Liver (tissue), 9 donors: ENCODE results near the gene FLVCR2. TPM values are rescaled to one million over a fixed set of nuclear protein-coding genes. Genes with fewer than 3 reads are reported as not detected.

Experiments
- DNase-seq: peaks from one replicate; pipeline ENCODE4 v3.0.0-alpha.2; 2017; ENCODE audit warnings: low spot score
- H3K27ac ChIP-seq, 2 donors: one replicate each; pipeline ENCODE4 v1.7.0; 2013; ENCODE audit warnings: inconsistent platforms in 2 of 2, low read length in 2 of 2, control low read depth in 1 of 2, low read depth in 1 of 2, mild to moderate bottlenecking in 1 of 2
- H3K27me3 ChIP-seq, 4 donors: one replicate each; pipeline versions ENCODE4 v1.6.1 to v1.7.0; 2013; ENCODE audit warnings: low read length in 3 of 4, inconsistent platforms in 1 of 4, mild to moderate bottlenecking in 1 of 4, moderate library complexity in 1 of 4; ENCODE audit not compliant: control insufficient read depth in 4 of 4, insufficient read depth in 4 of 4
- H3K36me3 ChIP-seq, 4 donors: one replicate each; pipeline versions ENCODE4 v1.6.1 to v1.7.0; 2013; ENCODE audit warnings: low read length in 3 of 4, mild to moderate bottlenecking in 3 of 4, low read depth in 1 of 4, moderate library complexity in 1 of 4; ENCODE audit not compliant: control insufficient read depth in 4 of 4, insufficient read depth in 3 of 4
- H3K4me1 ChIP-seq, 4 donors: one replicate each; pipeline versions ENCODE4 v1.6.1 to v1.7.0; 2013; ENCODE audit warnings: low read length in 3 of 4, mild to moderate bottlenecking in 3 of 4, moderate library complexity in 1 of 4; ENCODE audit not compliant: control insufficient read depth in 4 of 4, insufficient read depth in 4 of 4
- H3K4me3 ChIP-seq, 3 donors: one replicate each; pipeline versions ENCODE4 v1.6.1 to v1.7.0; 2013; ENCODE audit warnings: low read length in 3 of 3, control low read depth in 1 of 3, low read depth in 1 of 3, mild to moderate bottlenecking in 1 of 3
- H3K9ac ChIP-seq, 2 donors: one replicate each; pipeline ENCODE4 v1.7.0; 2013; ENCODE audit warnings: low read length in 2 of 2, mild to moderate bottlenecking in 2 of 2, moderate library complexity in 2 of 2, control low read depth in 1 of 2, low read depth in 1 of 2
- H3K9me3 ChIP-seq, 4 donors: one replicate each; pipeline versions ENCODE4 v1.6.1 to v1.7.0; 2013; ENCODE audit warnings: low read length in 3 of 4; ENCODE audit not compliant: control insufficient read depth in 4 of 4
- ATF3 ChIP-seq: IDR thresholded peaks from 2 replicates; pipeline ENCODE4 v1.6.1; 2016; ENCODE audit warnings: antibody characterized with exemption
- EGR1 ChIP-seq, 2 donors: IDR thresholded peaks; 2 replicates each; pipeline ENCODE4 v1.6.1; 2016 to 2018; ENCODE audit warnings: antibody characterized with exemption in 2 of 2, low read depth in 2 of 2
- FOXA1 ChIP-seq: IDR thresholded peaks from 2 replicates; pipeline ENCODE4 v1.6.1; 2016; ENCODE audit warnings: antibody characterized with exemption
- FOXA2 ChIP-seq: IDR thresholded peaks from 2 replicates; pipeline ENCODE4 v1.6.1; 2016; ENCODE audit warnings: antibody characterized with exemption
- GABPA ChIP-seq, 2 donors: IDR thresholded peaks in 1 of 2; conservative IDR thresholded peaks in 1 of 2; 2 replicates each; pipeline ENCODE4 v1.6.1; 2016; ENCODE audit warnings: antibody characterized with exemption in 2 of 2, mild to moderate bottlenecking in 1 of 2, moderate library complexity in 1 of 2
- HNF4A ChIP-seq, 2 donors: conservative IDR thresholded peaks; 2 replicates each; pipeline ENCODE4 v1.6.1; 2016; ENCODE audit warnings: antibody characterized with exemption in 2 of 2, mild to moderate bottlenecking in 2 of 2
- HNF4G ChIP-seq: IDR thresholded peaks from 2 replicates; pipeline ENCODE4 v1.6.1; 2016; ENCODE audit warnings: antibody characterized with exemption
- JUND ChIP-seq, 2 donors: IDR thresholded peaks; 2 replicates each; pipeline ENCODE4 v1.6.1; 2016; ENCODE audit warnings: antibody characterized with exemption in 2 of 2
- MAX ChIP-seq: IDR thresholded peaks from 2 replicates; pipeline ENCODE4 v1.6.1; 2016; ENCODE audit warnings: antibody characterized with exemption
- NR2F2 ChIP-seq: IDR thresholded peaks from 2 replicates; pipeline ENCODE4 v1.6.1; 2016; ENCODE audit warnings: antibody characterized with exemption
- RAD21 ChIP-seq, 2 donors: IDR thresholded peaks; 2 replicates each; pipeline ENCODE4 v1.6.1; 2016; ENCODE audit warnings: antibody characterized with exemption in 2 of 2, mild to moderate bottlenecking in 2 of 2
- REST ChIP-seq: IDR thresholded peaks from 2 replicates; pipeline ENCODE4 v1.6.1; 2016; ENCODE audit warnings: antibody characterized with exemption, mild to moderate bottlenecking
- RXRA ChIP-seq, 2 donors: IDR thresholded peaks; 2 replicates each; pipeline ENCODE4 v1.6.1; 2017 to 2018; ENCODE audit warnings: antibody characterized with exemption in 2 of 2, mild to moderate bottlenecking in 1 of 2
- SP1 ChIP-seq: IDR thresholded peaks from 2 replicates; pipeline ENCODE4 v1.6.1; 2018; ENCODE audit warnings: antibody characterized with exemption, mild to moderate bottlenecking
- TAF1 ChIP-seq: conservative IDR thresholded peaks from 2 replicates; pipeline ENCODE4 v1.6.1; 2016; ENCODE audit warnings: antibody characterized with exemption, mild to moderate bottlenecking
- YY1 ChIP-seq: IDR thresholded peaks from 2 replicates; pipeline ENCODE4 v1.6.1; 2016; ENCODE audit warnings: antibody characterized with exemption, mild to moderate bottlenecking
- ZBTB33 ChIP-seq: IDR thresholded peaks from 2 replicates; pipeline ENCODE4 v1.6.1; 2016; ENCODE audit warnings: antibody characterized with exemption
- WGBS: extraction: QIAGEN DNeasy Blood & Tissue Kit; methylation state at CpG from one replicate; pipeline ENCODE4 v1.1.7; 2013; 5-methylcytosine and 5-hydroxymethylcytosine counted together
- polyA plus RNA-seq, 2 donors: library from polyadenylated mRNA; stranded (reverse) in 1 of 2; unstranded in 1 of 2; fragments of 200-250 nt in 1 of 2; fragments of >200 nt in 1 of 2; fragmentation: Nextera tagmentation in 1 of 2; extraction: Ambion mirVana in 1 of 2; gene quantifications; one replicate each; pipeline versions ENCODE4 v1.2.1 to v1.2.3, GENCODE V29; 2013 to 2015
- total RNA-seq, 2 donors: library from RNA; depleted of rRNA; stranded (reverse); fragments of >200 nt; gene quantifications; one replicate each; pipeline ENCODE4 v1.2.3, GENCODE V29; 2014
- donor health status: healthy.
- donor health status: healthy.
- donor health status: healthy.
- donor health status: healthy.
- donor health status: healthy.

FLVCR2 gene
- total and polyA plus RNA-seq, 4 donors, result 8.7 to 13.1 (median 11.3) TPM

- no peak for TF ChIP-seq HNF4G
- TF ChIP-seq HNF4A (conservative IDR thresholded peaks at IDR 0.05), result no peak
- no peak for TF ChIP-seq RAD21 (IDR thresholded peaks at IDR 0.05)
These were observed 66.6 kb downstream of the FLVCR2 start (continued) for GRCh38 chr14:75645056-75645455.

GRCh38 chr14:75646762-75647161 lies 68.3 kb downstream of the FLVCR2 start:
- no peak for TF ChIP-seq ZBTB33
- no peak for TF ChIP-seq MAX
- TF ChIP-seq HNF4A (conservative IDR thresholded peaks at IDR 0.05), result peak; percentile 41 to 62
- peak in 1 of 2 donors; percentile 30 for TF ChIP-seq RAD21 (IDR thresholded peaks at IDR 0.05)
- no peak for TF ChIP-seq TAF1
- TF ChIP-seq GABPA (IDR thresholded peaks at IDR 0.05 in 1 of 2, conservative IDR thresholded peaks at IDR 0.05 in 1 of 2), result no peak
- no peak for TF ChIP-seq HNF4G
- no peak for TF ChIP-seq FOXA1
- TF ChIP-seq FOXA2, result no peak
- no peak for TF ChIP-seq YY1
- peak; percentile 45 for TF ChIP-seq SP1
- TF ChIP-seq ATF3, result no peak
- TF ChIP-seq RXRA (IDR thresholded peaks at IDR 0.05), result peak; percentile 63 to 77
- no peak for TF ChIP-seq REST
- peak; percentile 29 for TF ChIP-seq NR2F2
- Histone ChIP-seq H3K9me3 (no peaks in the 10 kb centered on the region), H3K27ac (peak overlapping the region; percentile 79 to 82), H3K9ac (no peak overlapping the region), H3K4me1 (peaks cover 16 to 56% (median 42%) of the 10 kb centered on the region in 4 donors), H3K4me3 (no peak overlapping the region), H3K27me3 (no peaks in the 10 kb centered on the region), H3K36me3 (peaks cover 1 to 16% (median 7%) of the 10 kb centered on the region in 4 donors)
- DNase-seq, result no peak
- 46% methylated on average over 6 of the region's 6 CpGs for WGBS

GRCh38 chr14:75647640-75648039 lies 69.2 kb downstream of the FLVCR2 start:
- Histone ChIP-seq H3K9me3 (no peaks in the 10 kb centered on the region), H3K27ac (peak overlapping the region; percentile 79 to 82), H3K4me3 (no peak overlapping the region), H3K4me1 (peaks cover 16 to 61% (median 46%) of the 10 kb centered on the region in 4 donors), H3K36me3 (peaks cover 1 to 14% (median 9%) of the 10 kb centered on the region in 4 donors), H3K27me3 (no peaks in the 10 kb centered on the region), H3K9ac (peak overlapping the region in 1 of 2 donors; percentile 52)
- no peak for DNase-seq
- TF ChIP-seq GABPA (IDR thresholded peaks at IDR 0.05 in 1 of 2, conservative IDR thresholded peaks at IDR 0.05 in 1 of 2) (no peak), RXRA (IDR thresholded peaks at IDR 0.05) (peak; percentile 47 to 78), RAD21 (IDR thresholded peaks at IDR 0.05) (peak in 1 of 2 donors; percentile 14), MAX (peak; percentile 41), SP1 (peak; percentile 69), FOXA2 (peak; percentile 5), JUND (IDR thresholded peaks at IDR 0.05) (peak in 1 of 2 donors; percentile 22), EGR1 (IDR thresholded peaks at IDR 0.05; ENCODE audit: low read depth in 2 of 2) (peak in 1 of 2 donors; percentile 63), FOXA1 (no peak), HNF4A (conservative IDR thresholded peaks at IDR 0.05) (peak; percentile 53 to 72), NR2F2 (no peak)
- WGBS, result 41% methylated on average over 3 of the region's 3 CpGs
